Panc1 (cell line): ENCODE results near the gene CAPN11.

Experiments used
- CTCF ChIP-seq: fragments of 450-650 bp; IDR thresholded peaks from 2 replicates; pipeline ENCODE4 v1.5.1; 2017; ENCODE audit warnings: mild to moderate bottlenecking
- REST ChIP-seq, 2 experiments: IDR thresholded peaks; 2 replicates each; pipeline ENCODE4 v1.6.1; 2011 to 2012; ENCODE audit warnings: low read depth in 2 of 2, control low read depth in 1 of 2, low read length in 1 of 2, mild to moderate bottlenecking in 1 of 2, moderate library complexity in 1 of 2; ENCODE audit not compliant: insufficient read depth in 1 of 2

- no peak for TF ChIP-seq CTCF
- no peak for TF ChIP-seq REST (IDR thresholded peaks at IDR 0.05; ENCODE audit: insufficient read depth in 1 of 2, low read depth in 2 of 2, low read length in 1 of 2)
These were observed 8.2 kb upstream of the CAPN11 start for GRCh38 chr6:44150317-44150917.
